ENCODE results near the gene STXBP3.

Gene STXBP3

DNA sequence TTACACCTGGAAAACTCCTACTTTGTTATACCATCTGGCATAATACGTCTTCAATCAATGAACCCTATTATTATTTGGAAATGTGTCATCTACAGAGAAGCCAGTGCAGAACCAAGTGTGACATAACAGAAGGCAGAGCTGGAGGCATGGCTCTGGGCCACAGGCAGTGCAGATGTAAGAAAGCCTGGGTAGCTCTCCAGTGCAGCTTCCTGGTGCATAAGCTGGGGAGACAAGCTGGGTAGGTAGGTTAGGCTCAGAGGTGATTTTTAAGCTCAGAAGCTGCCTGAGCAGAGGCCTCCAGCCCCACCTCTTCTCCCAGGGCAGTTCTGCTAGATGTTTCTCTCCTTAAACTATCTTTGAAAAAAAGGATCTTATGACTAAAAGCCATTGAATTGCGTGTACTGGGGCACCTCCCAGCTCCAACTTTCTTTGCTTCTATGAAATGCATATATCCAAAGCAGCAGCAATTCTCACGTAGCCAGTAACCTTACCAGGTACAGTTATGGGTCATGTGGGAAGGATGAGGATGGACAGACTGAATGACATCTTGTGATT, 79.7 kb downstream of the STXBP3 start:
- no peaks in the 10 kb centered on the region for H3K27me3 ChIP-seq (ENCODE audit: control insufficient read depth, insufficient read depth, low read length)
- H3K9ac ChIP-seq (ENCODE audit: low read depth, low read length) = no peak overlapping the region
- no peaks in the 10 kb centered on the region for H3K36me3 ChIP-seq (ENCODE audit: control insufficient read depth, insufficient read depth, low read length)
- H3K4me3 ChIP-seq (ENCODE audit: low read depth, low read length) = no peak overlapping the region
- no peaks in the 10 kb centered on the region for H3K9me3 ChIP-seq (ENCODE audit: control insufficient read depth, insufficient read depth, low read length)
- H3K27ac ChIP-seq (ENCODE audit: low read depth, low read length) = no peak overlapping the region
- no peaks in the 10 kb centered on the region for H3K4me1 ChIP-seq (ENCODE audit: control insufficient read depth, insufficient read depth, low read length)

DNA sequence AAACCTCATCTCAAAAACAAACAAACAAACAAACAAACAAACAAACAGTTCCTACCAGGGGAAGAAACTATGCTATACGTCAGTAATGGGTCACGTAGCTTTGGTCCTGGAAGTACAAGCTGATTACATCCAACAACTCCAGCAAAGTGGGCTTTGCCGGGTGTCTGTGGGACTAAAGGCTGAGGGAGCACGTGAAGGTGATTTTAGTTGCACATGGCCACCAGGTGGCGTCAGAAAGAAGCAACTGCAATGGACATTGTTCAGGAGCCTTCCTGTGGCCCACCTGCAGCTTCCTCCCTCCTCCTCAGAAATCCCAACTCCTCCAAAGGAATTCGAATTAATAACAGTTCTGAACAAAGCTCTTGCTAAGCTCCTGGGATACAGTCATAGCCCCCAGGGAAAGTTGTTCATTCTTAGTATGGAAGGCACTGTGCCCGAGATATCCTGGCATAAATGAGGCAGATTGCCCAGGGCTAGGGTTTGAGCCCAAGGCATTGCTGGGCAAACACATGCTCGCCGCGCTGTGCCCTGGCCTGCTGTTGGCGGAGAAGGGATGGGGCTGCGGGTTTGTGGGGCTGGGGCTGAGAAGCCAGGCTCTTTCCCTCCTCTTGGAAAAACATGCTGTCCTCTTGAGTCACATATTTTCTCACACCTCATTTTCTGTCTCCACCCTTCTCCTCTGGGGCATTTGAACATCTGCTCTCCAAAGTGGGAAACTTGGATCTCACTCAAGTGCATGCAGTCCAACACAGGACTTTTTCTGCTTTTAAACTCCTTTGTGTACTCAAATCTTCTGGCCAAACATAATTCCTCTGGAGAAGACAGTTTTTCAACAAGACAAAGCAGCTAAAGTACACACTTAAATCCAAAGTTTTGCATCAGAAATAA, 81.8 kb downstream of the STXBP3 start:
- H3K27me3 ChIP-seq (ENCODE audit: control insufficient read depth, insufficient read depth, low read length) = no peaks in the 10 kb centered on the region
- H3K9ac ChIP-seq (ENCODE audit: low read depth, low read length) = no peak overlapping the region
- no peaks in the 10 kb centered on the region for H3K36me3 ChIP-seq (ENCODE audit: control insufficient read depth, insufficient read depth, low read length)
- H3K27ac ChIP-seq (ENCODE audit: low read depth, low read length) = no peak overlapping the region
- H3K4me3 ChIP-seq (ENCODE audit: low read depth, low read length) = no peak overlapping the region
- no peaks in the 10 kb centered on the region for H3K4me1 ChIP-seq (ENCODE audit: control insufficient read depth, insufficient read depth, low read length)
- no peaks in the 10 kb centered on the region for H3K9me3 ChIP-seq (ENCODE audit: control insufficient read depth, insufficient read depth, low read length)

DNA sequence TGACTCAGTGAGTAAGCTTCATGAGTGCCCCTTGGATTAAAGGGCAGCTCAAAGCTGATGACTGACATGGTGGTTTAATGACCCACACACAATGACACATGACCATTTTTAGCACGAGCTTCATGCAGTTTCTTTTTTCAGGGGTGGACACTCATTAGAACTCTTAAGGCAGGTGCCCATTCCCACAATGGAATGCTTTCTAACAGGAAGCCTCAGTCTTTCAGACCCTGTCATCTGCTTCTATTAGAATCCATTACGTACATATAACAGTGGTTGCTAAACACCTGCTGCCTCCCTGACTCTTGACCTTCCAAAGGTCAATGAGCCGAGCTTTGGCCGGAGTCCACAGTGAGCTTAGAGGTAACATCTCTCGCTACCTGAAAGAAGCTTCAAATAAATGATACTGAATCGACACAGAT, 83.0 kb downstream of the STXBP3 start:
- H3K36me3 ChIP-seq (ENCODE audit: control insufficient read depth, insufficient read depth, low read length) = no peaks in the 10 kb centered on the region
- H3K27me3 ChIP-seq (ENCODE audit: control insufficient read depth, insufficient read depth, low read length) = no peaks in the 10 kb centered on the region
- no peaks in the 10 kb centered on the region for H3K9me3 ChIP-seq (ENCODE audit: control insufficient read depth, insufficient read depth, low read length)
- H3K27ac ChIP-seq (ENCODE audit: low read depth, low read length) = no peak overlapping the region
- H3K4me3 ChIP-seq (ENCODE audit: low read depth, low read length) = no peak overlapping the region
- no peak overlapping the region for H3K9ac ChIP-seq (ENCODE audit: low read depth, low read length)
- H3K4me1 ChIP-seq (ENCODE audit: control insufficient read depth, insufficient read depth, low read length) = no peaks in the 10 kb centered on the region

DNA sequence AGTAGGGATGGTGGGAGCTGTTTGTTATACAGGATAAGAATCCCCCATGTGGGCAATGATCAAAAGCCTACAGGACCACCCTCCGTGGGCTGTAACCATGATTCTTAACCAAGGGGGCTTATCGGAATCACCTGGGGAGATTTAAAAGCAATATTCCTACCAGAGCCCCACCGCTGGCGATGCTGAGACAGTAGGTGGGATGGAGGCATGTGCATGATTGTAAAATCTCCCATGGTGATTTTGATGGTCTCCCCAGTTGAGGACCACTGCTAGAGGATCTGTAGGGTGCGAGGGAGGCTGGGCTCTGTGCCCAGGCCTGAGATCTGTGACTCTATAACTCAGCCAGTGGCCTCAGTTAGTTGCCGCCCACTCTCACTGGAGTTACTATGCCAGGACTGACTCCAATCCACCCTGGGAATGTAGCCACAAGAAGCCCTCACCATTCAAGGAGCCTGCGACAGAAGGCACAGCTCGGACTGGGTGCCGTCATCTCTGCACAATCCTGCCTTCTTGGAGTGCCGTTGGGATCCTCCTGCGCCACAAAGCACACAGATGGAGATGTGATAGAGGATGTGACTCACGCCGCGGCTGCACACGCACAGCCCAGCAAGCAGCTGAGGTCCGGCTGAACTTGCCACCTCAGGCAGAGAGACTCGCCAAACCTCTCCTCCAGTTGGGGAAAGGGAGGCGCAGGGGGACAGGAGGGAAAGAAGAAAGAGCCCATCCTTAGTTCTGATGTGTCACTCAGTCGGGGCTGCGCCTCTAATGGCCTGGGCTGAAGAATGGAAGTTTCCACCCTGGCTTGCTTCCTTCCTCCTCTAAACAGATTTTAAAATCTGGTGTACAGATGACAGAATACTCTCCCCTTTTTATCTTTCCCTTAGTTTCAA, 83.9 kb downstream of the STXBP3 start:
- H3K36me3 ChIP-seq (ENCODE audit: control insufficient read depth, insufficient read depth, low read length) = no peaks in the 10 kb centered on the region
- H3K27ac ChIP-seq (ENCODE audit: low read depth, low read length) = no peak overlapping the region
- no peak overlapping the region for H3K4me3 ChIP-seq (ENCODE audit: low read depth, low read length)
- no peaks in the 10 kb centered on the region for H3K9me3 ChIP-seq (ENCODE audit: control insufficient read depth, insufficient read depth, low read length)
- no peaks in the 10 kb centered on the region for H3K27me3 ChIP-seq (ENCODE audit: control insufficient read depth, insufficient read depth, low read length)
- no peak overlapping the region for H3K9ac ChIP-seq (ENCODE audit: low read depth, low read length)
- H3K4me1 ChIP-seq (ENCODE audit: control insufficient read depth, insufficient read depth, low read length) = no peaks in the 10 kb centered on the region

DNA sequence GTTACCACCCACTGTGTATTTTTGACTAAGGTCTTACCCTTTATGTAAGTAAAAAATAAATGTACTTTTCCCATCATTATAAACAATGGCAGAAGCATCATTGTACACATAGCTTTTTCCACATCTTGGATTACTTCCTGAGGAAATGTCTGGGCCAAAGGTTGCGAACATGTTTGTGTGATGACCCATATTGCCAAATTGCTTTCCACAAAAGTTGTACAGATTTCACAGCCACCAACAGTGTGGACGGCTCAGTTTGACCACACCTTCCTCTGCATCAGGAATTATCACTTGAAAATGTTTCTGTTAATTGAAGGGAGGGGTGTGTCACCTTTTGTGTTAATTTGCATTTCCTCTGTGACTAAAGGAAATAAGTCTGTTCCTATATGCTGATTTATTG, 84.8 kb downstream of the STXBP3 start:
- no peak overlapping the region for H3K27ac ChIP-seq (ENCODE audit: low read depth, low read length)
- H3K27me3 ChIP-seq (ENCODE audit: control insufficient read depth, insufficient read depth, low read length) = no peaks in the 10 kb centered on the region
- no peaks in the 10 kb centered on the region for H3K4me1 ChIP-seq (ENCODE audit: control insufficient read depth, insufficient read depth, low read length)
- H3K36me3 ChIP-seq (ENCODE audit: control insufficient read depth, insufficient read depth, low read length) = no peaks in the 10 kb centered on the region
- no peaks in the 10 kb centered on the region for H3K9me3 ChIP-seq (ENCODE audit: control insufficient read depth, insufficient read depth, low read length)
- H3K4me3 ChIP-seq (ENCODE audit: low read depth, low read length) = no peak overlapping the region
- no peak overlapping the region for H3K9ac ChIP-seq (ENCODE audit: low read depth, low read length)

DNA sequence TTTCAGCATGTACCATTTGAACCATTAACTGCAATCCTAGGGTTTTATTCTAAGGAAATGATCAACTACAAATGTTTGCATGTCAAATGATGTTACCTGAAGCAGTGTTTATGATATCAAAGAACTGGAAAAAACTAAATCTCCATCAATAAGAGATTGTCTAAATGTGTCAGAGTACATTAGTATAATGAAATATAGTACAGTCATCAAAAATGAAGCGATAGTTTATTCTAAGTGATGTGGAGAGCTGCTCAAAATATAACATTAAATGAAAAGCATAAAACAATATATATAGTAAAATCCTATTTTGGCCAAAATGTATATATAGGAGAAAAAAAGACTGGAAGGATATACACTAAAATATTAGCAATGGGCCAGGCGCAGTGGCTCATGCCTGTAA, 86.5 kb downstream of the STXBP3 start:
- H3K9ac ChIP-seq (ENCODE audit: low read depth, low read length) = no peak overlapping the region
- H3K27ac ChIP-seq (ENCODE audit: low read depth, low read length) = no peak overlapping the region
- no peak overlapping the region for H3K4me3 ChIP-seq (ENCODE audit: low read depth, low read length)
- H3K36me3 ChIP-seq (ENCODE audit: control insufficient read depth, insufficient read depth, low read length) = no peaks in the 10 kb centered on the region
- no peaks in the 10 kb centered on the region for H3K9me3 ChIP-seq (ENCODE audit: control insufficient read depth, insufficient read depth, low read length)
- no peaks in the 10 kb centered on the region for H3K27me3 ChIP-seq (ENCODE audit: control insufficient read depth, insufficient read depth, low read length)
- no peaks in the 10 kb centered on the region for H3K4me1 ChIP-seq (ENCODE audit: control insufficient read depth, insufficient read depth, low read length)

DNA sequence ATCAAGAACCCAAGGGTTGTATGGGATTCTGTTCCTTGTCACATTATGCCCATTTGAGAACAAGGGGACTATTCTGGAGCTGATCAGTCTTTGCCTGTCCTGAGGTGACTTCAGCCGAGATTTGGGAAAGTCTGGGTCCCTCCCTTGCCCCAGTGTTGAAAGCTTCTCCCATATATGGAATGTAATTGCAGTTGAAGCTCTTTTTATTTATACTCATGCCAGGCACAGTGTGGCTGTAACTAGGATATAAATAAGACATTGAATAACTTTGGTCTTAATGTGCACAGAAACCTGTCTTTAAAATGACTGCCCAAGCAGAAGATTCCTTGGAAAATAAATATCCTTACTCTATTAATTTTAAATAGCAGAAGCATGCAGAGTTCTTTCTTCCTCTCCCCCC, 95.2 kb downstream of the STXBP3 start:
- Histone ChIP-seq H3K9ac (ENCODE audit: low read depth, low read length) (no peak overlapping the region), H3K9me3 (ENCODE audit: control insufficient read depth, insufficient read depth, low read length) (no peaks in the 10 kb centered on the region), H3K27me3 (ENCODE audit: control insufficient read depth, insufficient read depth, low read length) (no peaks in the 10 kb centered on the region), H3K4me3 (ENCODE audit: low read depth, low read length) (no peak overlapping the region), H3K36me3 (ENCODE audit: control insufficient read depth, insufficient read depth, low read length) (no peaks in the 10 kb centered on the region), H3K27ac (ENCODE audit: low read depth, low read length) (no peak overlapping the region), H3K4me1 (ENCODE audit: control insufficient read depth, insufficient read depth, low read length) (peaks cover 9% of the 10 kb centered on the region)

DNA sequence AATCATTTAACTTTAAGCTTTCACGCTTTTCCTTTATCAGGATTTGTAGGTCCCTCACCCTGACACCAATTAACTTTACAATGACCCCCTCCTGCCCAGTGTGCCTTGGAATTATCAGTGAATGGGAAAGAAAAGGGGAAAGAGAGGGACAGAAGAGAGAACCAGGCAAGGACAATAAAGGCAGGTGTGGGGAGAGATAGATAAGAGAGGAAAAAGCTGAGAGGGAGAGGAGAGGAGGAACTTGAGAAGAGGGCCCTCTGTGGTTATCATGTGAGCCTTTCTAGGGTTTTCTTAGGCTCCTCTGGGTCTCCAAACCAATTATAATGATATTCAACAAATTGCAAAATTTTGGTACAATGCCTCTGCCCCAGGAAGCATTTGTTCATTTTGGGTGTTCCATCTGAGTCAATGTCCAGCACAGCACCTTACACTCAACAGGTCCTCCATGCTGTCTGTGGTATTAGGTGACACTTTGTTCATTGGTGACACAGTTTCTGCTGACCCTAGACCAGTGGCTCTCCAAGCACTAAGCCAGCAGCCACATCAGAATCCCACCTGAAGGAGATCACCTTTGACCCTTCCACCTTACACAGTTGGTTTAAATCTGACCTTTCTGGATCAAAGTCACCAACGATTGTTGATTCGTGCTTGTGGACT, 96.2 kb downstream of the STXBP3 start:
- H3K27ac ChIP-seq (ENCODE audit: low read depth, low read length) = no peak overlapping the region

DNA sequence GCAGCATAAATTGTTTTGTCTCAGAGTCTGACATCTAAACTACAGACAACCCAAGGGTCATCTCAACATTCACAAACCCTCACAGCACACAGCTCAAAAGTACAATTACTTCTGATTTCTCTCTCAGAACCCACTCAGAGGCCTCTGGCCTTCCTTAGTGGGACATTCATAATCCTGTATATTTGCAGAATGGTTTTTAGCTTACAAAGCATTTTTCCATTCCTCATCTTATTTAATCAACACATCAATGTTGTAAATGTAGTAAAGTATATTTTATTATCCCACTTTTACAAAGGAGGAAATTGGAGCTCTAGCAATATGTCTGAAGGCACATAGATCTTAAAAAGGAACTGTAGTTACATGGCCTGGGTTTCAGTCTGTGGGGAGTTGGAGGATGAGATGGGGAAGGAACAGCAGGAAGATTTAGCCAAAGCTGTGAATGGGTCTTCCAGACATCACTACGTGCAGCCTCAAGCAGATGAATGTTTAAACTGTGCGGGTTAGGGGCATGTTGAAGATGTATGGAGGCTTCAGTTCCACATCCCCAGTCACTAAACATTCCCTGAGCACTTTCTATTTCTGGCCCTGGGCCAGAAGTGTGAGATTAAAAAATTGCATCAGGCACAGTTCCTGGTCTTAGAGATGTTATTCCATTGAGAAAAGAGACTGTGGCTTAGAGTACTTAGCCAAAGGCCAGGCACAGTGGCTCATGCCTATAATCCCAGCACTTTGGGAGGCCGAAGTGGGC, 97.1 kb downstream of the STXBP3 start:
- no peaks in the 10 kb centered on the region for H3K27me3 ChIP-seq (ENCODE audit: control insufficient read depth, insufficient read depth, low read length)
- H3K4me3 ChIP-seq (ENCODE audit: low read depth, low read length) = no peak overlapping the region
- no peak overlapping the region for H3K9ac ChIP-seq (ENCODE audit: low read depth, low read length)
- no peaks in the 10 kb centered on the region for H3K36me3 ChIP-seq (ENCODE audit: control insufficient read depth, insufficient read depth, low read length)
- H3K9me3 ChIP-seq (ENCODE audit: control insufficient read depth, insufficient read depth, low read length) = no peaks in the 10 kb centered on the region
- peaks cover 9% of the 10 kb centered on the region for H3K4me1 ChIP-seq (ENCODE audit: control insufficient read depth, insufficient read depth, low read length)
- H3K27ac ChIP-seq (ENCODE audit: low read depth, low read length) = no peak overlapping the region

More for the DNA sequence above, 96.2 kb downstream of the STXBP3 start:
- no peak overlapping the region for H3K4me3 ChIP-seq (ENCODE audit: low read depth, low read length)
- no peaks in the 10 kb centered on the region for H3K9me3 ChIP-seq (ENCODE audit: control insufficient read depth, insufficient read depth, low read length)
- peaks cover 9% of the 10 kb centered on the region for H3K4me1 ChIP-seq (ENCODE audit: control insufficient read depth, insufficient read depth, low read length)
- H3K9ac ChIP-seq (ENCODE audit: low read depth, low read length) = no peak overlapping the region
- no peaks in the 10 kb centered on the region for H3K27me3 ChIP-seq (ENCODE audit: control insufficient read depth, insufficient read depth, low read length)
- H3K36me3 ChIP-seq (ENCODE audit: control insufficient read depth, insufficient read depth, low read length) = no peaks in the 10 kb centered on the region

DNA sequence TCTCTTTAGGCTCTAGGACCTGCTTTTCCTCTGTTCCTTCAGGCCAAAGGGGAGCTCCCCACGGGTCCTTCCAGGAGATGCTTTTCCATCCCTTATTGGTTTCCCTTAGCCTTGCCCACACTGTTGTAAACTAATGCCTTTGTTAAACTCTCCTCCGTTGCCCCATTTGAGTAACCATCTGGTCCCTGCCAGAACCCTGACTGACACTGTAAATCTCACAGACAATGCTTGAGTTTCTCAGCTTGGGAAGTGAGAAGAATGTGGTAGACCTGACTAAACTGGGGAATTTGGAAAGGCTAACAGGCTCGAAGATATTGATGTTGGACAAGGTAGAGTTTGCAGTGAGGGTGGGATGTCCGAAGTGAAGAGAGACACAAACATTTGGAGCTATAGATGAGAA, 99.0 kb downstream of the STXBP3 start:
- Histone ChIP-seq H3K4me3 (ENCODE audit: low read depth, low read length) (no peak overlapping the region), H3K27ac (ENCODE audit: low read depth, low read length) (no peak overlapping the region), H3K36me3 (ENCODE audit: control insufficient read depth, insufficient read depth, low read length) (no peaks in the 10 kb centered on the region), H3K27me3 (ENCODE audit: control insufficient read depth, insufficient read depth, low read length) (no peaks in the 10 kb centered on the region), H3K9ac (ENCODE audit: low read depth, low read length) (no peak overlapping the region), H3K4me1 (ENCODE audit: control insufficient read depth, insufficient read depth, low read length) (peaks cover 9% of the 10 kb centered on the region), H3K9me3 (ENCODE audit: control insufficient read depth, insufficient read depth, low read length) (no peaks in the 10 kb centered on the region)

Measured in HUES48 (cell line).